Coronary artery (tissue), 2 donors: ENCODE results near the gene GNAO1.

ENCODE experiments used
- DNase-seq: peaks from one replicate; pipeline ENCODE4 v3.0.0-alpha.2; 2017; ENCODE audit warnings: low spot score
- H3K27ac ChIP-seq, 2 donors: fragments of 200-600 bp; sonication (generic); one replicate each; pipeline ENCODE4 v1.5.1; 2016 to 2019
- H3K4me3 ChIP-seq: fragments of 200-600 bp; sonication (generic); 2 replicates; pipeline ENCODE4 v1.5.1; 2016; ENCODE audit warnings: mild to moderate bottlenecking, moderate library complexity
- TF ChIP-seq, protein P1 (sequence below): fragments of 200-600 bp; sonication (generic); IDR thresholded peaks from one replicate; pipeline ENCODE4 v1.5.1; 2019; ENCODE audit warnings: antibody characterized with exemption

GNAO1 gene

DNA sequence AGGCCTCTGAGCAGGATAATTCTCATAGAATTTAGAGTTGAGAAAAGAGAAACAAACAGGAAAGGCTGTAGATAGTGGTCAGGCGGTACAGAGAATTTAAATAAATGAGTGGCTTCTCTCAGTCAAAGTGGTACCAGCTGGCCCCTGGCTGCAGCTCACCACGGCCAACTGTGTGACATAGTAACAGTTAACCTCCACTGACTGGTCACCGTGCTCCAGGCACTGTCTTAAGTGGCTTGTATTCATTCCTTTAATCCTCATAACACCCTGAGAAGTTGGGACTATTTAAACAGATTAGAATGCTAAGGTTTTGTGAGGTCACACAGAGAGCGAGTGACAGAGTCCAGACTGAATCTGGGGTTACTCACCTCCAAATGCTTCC lies 108.9 kb downstream of the GNAO1 start:
- TF ChIP-seq, protein P1, sequence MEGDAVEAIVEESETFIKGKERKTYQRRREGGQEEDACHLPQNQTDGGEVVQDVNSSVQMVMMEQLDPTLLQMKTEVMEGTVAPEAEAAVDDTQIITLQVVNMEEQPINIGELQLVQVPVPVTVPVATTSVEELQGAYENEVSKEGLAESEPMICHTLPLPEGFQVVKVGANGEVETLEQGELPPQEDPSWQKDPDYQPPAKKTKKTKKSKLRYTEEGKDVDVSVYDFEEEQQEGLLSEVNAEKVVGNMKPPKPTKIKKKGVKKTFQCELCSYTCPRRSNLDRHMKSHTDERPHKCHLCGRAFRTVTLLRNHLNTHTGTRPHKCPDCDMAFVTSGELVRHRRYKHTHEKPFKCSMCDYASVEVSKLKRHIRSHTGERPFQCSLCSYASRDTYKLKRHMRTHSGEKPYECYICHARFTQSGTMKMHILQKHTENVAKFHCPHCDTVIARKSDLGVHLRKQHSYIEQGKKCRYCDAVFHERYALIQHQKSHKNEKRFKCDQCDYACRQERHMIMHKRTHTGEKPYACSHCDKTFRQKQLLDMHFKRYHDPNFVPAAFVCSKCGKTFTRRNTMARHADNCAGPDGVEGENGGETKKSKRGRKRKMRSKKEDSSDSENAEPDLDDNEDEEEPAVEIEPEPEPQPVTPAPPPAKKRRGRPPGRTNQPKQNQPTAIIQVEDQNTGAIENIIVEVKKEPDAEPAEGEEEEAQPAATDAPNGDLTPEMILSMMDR, result no peak
- Histone ChIP-seq H3K27ac (no peak overlapping the region), H3K4me3 (no peak overlapping the region)
- no peak for DNase-seq

DNA sequence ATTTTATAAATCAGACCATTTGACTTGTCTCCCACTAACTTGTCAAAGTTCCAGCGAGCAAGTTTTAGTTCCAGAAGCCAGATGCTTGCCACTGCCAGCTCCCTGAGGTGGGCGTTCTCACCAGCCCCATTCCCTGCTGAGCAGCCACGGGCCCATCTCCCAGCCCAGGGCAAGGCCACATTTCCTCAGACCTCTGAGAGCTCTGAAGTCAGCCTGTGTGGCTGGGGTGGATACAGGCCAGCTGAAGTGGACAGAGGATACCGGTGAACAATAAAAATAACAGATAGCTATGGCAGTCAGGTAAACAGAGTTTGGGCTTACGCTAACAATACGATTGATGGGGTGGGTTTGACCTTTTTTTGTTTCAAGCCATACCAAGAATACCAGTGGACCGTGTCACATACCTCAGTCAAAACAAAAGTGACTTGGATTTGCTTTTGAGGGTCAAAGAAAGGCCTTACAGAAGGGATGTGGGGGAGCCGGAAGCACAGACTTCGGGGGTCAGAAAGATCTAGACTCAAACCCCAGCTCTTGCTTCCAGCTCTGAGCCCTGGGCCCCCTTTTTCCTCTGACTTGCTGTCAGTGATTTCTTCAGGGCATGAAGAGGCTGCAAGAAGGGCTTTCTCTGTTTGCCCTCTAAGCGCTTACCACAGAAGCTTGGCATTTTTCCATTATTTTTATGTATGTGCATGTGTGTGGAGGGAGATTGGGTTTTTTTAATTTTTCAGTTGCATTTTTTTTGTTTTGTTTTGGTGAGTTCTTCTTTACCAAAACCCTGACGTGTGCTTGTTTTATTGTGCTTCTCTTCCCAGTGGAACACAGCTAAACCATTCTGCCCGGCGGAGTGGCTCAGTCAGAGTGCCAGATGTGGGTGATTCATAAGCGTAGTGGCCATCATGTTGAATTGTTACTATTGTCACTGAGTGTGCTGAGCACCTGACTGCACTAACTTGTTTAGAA lies 109.9 kb downstream of the GNAO1 start:
- TF ChIP-seq, protein P1, result no peak
- Histone ChIP-seq H3K27ac (no peak overlapping the region), H3K4me3 (no peak overlapping the region)
- DNase-seq, result no peak

DNA sequence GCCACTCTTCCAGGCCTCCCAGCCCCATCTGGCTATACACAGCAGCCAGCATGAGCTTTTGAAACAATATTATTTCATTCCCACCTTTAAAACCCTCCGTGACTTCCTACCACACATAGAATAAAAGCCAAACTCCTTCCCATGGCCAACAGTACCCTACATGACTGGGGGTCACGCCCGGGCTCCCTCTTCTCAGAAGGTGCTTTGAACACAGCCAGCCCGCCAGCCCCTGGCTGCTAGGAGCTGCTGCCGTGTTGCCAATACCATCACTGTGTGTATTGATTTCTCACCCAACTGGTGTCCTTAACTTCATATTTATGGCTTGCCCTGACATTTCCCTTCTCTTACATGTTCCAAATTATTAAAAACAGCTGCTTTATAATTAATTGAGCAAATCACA lies 111.2 kb downstream of the GNAO1 start:
- Histone ChIP-seq H3K4me3 (no peak overlapping the region), H3K27ac (no peak overlapping the region)
- TF ChIP-seq, protein P1, result no peak
- no peak for DNase-seq

DNA sequence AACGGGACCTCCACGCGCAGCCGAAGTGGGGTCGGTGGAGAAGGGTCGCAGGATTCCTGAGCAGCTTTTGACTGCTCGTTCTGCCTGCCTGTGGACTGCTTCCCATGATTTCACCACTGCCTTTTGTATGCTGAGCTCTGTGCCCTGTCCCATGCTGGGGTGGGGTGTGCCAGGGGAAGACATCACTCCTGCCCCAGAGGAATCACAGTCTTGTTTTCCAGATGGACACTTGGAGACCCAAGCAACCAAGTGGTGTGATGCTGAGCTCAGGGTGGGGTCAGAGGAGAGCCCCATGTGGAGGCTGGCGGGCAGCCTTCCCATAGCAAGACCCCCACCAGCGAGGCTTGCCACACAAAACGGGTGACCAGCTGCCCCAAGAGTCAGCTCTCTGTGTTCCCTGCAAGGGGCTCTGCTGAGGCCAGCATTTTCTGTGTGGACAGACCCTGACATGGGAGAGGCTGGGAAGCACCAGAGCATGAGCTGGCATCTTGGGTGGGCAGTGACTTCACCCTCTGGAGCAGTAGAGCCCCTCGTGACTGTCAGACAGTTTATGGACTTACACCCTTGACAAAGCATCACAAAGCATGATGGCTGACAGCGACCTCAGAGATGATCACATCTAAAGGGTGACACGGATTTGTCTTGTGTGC lies 111.9 kb downstream of the GNAO1 start:
- DNase-seq, result no peak
- Histone ChIP-seq H3K4me3 (no peak overlapping the region), H3K27ac (no peak overlapping the region)
- TF ChIP-seq, protein P1, result no peak

DNA sequence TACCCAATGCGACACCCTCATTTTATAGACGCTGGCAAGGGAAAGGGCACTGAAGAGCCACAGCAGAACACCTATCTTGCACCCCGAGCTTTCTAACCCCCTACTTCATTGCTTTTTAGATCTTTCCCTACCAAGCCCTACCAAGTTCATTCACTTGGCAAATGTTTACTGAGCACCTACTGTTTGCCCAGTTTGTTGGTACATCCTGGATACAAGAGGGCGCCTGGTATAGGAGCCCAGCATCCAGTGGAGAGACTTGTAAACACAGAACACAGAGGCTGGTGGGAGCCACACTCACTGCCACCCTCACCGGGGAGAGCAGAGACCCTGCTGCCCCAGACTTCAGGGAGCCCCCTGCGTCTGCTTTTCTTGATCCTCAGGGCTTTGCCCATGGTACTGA lies 112.6 kb downstream of the GNAO1 start:
- H3K4me3 ChIP-seq, result no peak overlapping the region
- H3K27ac ChIP-seq, result no peak overlapping the region
- no peak for DNase-seq
- TF ChIP-seq, protein P1, result no peak

DNA sequence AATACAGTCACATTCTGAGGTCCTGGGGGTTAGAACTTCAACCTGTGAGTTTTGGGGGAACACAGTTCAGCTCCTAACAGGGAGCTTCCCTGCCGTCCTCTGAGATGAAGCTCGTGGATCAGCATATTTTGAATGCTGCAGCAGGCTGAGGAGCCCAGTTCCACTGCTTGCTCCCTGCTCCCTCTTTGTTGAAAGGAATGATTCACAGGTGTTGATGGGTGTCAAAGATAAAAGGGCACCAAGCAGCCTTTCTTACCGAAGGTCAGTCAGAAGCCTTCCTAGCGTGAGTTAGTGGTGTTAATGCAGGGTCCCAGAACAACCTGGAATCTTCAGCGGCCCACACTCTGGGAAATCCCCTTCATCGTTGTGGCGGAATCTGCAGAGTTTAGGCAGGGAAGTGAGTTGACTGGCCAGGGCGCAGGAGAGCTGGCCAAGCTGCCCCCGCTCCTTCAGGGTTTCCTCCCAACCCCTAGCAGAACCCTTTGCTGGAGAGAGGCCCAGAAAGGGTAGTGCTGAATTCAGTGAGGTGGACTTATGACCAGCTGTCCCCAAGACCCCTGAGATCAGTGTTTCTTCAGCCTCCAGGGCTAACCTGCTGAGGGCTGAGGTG lies 114.8 kb downstream of the GNAO1 start:
- Histone ChIP-seq H3K27ac (no peak overlapping the region), H3K4me3 (no peak overlapping the region)
- DNase-seq, result no peak
- TF ChIP-seq, protein P1, result no peak
